Ammon's horn (tissue), 1 donor: ENCODE measurements around the gene EFCAB5.
A peak's percentile ranks its signal among the peaks of the same experiment; 100 is the strongest.
"Not testable (repeated sequence)": the region's sequence is repeated elsewhere in the genome, so short reads cannot be mapped to it uniquely, and the experiment has no call there.

Experiments used
- DNase-seq: peaks from one replicate; pipeline ENCODE4 v3.0.0-alpha.2; 2016; ENCODE audit warnings: low spot score

Gene EFCAB5

GRCh38 chr17:30005709-30006320 is 64.4 kb downstream of the EFCAB5 start:
- DNase-seq = no peak

GRCh38 chr17:30011934-30012333 is 70.5 kb downstream of the EFCAB5 start:
- DNase-seq = not testable (repeated sequence)

DNA sequence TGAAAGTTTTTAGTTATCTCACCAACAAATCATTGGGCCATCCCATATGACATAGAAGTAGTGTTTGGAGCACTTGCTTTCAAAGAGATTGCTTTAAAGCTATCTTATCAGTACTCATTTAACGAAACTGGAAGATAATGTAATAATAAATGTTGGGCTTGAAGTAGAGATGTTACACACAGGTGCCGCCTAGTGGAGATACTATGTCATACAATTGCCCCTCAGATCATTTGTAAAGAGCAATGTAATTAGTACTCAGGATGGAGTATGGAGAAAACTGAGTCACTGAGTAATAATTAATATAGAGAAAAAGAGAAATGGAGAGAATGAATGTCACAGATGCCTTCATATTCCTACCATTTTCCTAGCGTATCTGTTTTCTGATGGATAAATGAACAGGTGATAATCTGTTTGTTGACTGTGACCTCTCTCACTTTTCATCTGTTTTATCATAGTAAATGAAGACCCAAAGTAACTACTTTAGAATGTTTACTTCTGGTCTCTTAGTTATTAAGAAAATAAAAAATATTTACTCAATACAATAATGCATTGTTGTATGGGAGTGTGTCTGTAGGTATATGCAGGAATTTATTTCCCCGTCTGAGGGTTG is 80.4 kb downstream of the EFCAB5 start:
- DNase-seq = peak; percentile 51

- not testable (repeated sequence) for DNase-seq
These were observed 83.9 kb downstream of the EFCAB5 start for GRCh38 chr17:30025325-30025724.

DNA sequence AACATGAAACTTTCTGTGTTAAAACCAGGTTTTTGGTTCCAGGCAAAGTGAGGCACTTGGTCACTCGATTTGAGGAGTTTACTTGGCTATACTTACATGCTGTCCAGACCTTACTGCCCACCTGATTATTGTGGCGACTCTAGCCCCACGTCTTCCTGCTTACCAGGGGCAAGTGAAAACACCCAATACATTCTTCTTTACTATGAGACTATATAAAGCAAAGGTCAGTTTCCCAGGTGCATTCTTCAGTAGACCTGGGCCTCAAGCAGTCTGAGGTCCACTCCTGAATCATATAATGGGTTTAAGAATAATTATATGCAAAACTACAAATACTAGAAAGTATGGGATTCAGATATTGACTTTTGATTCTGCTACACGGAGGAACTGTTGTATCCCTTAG is 86.2 kb downstream of the EFCAB5 start:
- DNase-seq = no peak

DNA sequence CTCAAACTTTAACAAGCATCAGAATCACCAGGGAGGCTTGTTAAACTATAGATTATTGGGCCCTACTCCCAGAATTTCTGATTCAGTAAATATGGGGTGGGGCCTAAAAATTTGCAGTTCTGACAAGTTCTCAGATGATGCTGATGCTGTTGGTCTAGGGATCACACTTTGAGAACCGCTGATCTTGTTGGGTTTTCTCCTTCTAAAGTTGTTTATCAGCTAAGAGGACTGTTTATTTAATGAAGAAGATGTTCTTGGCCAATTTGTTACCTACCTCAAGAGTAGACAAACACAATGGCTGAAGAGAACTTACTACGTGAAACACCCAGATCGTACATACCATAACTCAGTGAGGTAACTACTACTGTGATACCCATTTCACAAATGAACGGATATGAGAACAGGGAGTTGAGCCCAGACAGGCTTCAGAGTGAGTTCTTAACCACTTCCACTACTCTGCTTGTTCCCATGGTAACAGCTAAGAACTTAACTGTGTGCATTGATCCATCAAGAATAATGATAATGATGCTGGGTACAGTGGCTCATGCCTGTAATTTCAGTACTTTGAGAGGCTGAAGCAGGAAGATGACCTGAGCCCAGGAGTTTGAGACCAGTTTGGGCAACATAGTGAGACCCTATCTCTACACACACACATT is 89.9 kb downstream of the EFCAB5 start:
- DNase-seq = no peak

GRCh38 chr17:30035369-30035768 is 93.9 kb downstream of the EFCAB5 start:
- DNase-seq = no peak

DNA sequence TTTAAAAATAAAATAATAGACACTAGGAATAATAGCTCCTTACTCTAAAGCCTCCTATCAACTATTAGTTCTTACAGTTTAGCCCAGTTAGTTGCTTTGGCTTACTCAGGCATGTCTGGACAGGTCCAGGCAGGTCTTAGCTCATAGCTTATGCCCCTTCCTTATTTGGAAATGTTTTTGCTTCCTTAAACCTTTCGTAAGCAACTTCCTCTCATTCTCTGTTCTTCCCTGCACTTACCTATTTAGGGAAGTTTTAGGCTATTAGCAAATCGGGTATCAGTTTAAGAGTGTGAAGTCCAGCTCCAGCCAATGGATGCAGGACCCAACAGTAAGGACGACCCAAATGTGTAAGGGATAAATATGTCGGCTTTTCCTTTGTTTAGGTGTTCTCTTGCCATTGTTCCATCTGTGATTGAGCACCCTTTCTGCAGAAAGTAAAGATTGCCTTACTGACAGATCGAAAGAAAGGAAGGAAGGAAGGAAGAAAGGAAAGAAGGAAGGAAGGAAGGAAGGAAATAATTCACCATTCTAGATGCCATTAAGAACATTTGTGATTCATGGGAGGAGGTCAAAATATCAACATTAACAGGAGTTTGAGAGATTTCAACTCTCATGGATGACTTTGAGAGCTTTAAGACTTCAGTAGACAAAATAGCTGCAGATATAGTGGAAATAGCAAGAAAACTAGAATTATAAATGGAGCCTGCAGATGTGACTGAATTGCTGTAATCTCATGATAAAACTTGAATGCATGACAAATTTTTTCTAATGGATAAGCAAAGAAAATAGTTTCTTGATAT is 99.5 kb downstream of the EFCAB5 start:
- DNase-seq = not testable (repeated sequence)

- DNase-seq = no peak
These were observed 100.1 kb downstream of the EFCAB5 start for GRCh38 chr17:30041551-30041950.

DNA sequence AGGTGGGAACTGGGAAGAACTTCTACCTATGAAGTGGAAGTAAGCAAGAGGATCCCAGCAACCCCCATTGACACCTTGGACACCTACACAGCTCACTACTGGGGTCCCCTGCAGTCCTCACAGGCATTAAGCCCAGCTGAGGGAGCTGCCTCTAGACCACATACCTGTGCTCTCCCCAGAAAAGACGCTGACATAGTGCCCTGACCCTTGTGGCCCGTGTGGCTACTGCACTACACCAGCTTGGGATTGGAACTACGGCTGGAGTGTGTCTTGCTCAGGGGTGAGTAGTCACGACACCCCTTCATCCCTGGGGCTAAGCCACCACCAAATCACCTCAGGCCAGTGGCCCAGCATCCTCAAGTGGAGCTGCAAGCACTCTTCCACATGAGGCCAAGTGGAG is 120.9 kb downstream of the EFCAB5 start:
- no peak for DNase-seq

- no peak for DNase-seq
These were observed 123.3 kb downstream of the EFCAB5 start for GRCh38 chr17:30064738-30065137.

- DNase-seq = no peak
These were observed 127.0 kb downstream of the EFCAB5 start for GRCh38 chr17:30068465-30068864.

DNA sequence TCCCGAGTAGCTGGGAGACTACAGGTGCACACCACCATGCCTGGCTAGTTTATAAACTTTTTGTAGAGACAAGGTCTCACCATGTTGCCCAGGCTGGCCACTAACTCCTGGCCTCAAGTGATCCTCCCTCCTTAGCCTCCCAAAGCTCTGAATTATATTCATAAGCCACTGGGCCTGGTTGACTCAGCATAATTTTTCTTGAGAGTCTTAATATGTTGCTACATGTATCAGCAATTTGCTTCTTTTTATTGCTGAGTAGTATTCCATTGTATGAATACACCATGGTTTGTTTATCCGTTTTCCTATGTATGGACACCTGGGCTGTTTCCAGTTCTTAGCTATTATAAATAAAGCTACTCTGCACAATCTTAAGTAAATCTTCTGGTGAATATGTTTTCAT is 132.8 kb downstream of the EFCAB5 start:
- no peak for DNase-seq

DNA sequence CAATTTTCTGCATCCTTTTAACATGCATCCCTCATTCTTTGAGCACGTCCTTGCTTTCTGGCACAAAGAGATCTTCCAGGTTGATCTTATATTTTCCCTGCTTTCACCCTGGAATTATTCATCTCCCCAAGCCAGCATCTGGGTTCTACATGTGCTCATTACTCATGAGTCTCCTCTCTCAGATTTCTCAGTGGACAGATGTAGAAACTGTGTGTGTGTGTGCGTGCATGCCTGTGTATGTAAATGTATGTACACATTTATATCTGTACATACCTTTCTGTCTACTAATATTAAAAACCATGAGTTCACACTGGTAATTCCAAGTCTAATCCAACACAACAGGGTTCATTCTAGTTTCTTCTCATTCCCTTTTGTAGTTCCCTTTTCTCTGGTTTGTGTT is 133.3 kb downstream of the EFCAB5 start:
- no peak for DNase-seq

GRCh38 chr17:30082773-30083172 is 141.3 kb downstream of the EFCAB5 start:
- DNase-seq = no peak

- no peak for DNase-seq
These were observed 143.4 kb downstream of the EFCAB5 start for GRCh38 chr17:30084788-30085187.

GRCh38 chr17:30086896-30087295 is 145.5 kb downstream of the EFCAB5 start:
- DNase-seq = no peak

- not testable (repeated sequence) for DNase-seq
These were observed 146.0 kb downstream of the EFCAB5 start for GRCh38 chr17:30087431-30087830.

GRCh38 chr17:30091121-30091670 is 149.8 kb downstream of the EFCAB5 start:
- no peak for DNase-seq

- no peak for DNase-seq
These were observed 150.3 kb downstream of the EFCAB5 start for GRCh38 chr17:30091771-30092170.

- DNase-seq = no peak
These were observed 151.5 kb downstream of the EFCAB5 start for GRCh38 chr17:30092886-30093285.

GRCh38 chr17:30093463-30094147 is 152.2 kb downstream of the EFCAB5 start:
- peak; percentile 56 for DNase-seq
